Measurements from ENCODE around the gene ELF3.
"Not testable (repeated sequence)": the region's sequence is repeated elsewhere in the genome, so short reads cannot be mapped to it uniquely, and the experiment has no call there.

DNA sequence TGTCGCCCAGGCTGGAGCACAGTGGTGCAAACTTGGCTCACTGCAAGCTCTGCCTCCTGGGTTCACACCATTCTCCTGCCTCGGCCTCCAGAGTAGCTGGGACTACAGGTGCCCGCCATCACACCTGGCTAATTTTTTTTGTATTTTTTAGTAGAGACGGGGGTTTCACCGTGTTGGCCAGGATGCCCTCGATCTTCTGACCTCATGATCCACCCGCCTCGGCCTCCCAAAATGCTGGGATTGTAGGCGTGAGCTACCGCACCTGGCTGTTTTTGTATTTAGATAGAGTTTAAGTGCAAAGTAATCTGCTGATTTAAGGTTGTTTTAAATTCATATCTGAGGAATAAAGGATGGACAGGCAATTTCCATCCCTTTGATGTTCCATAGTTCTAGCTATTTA, 48.0 kb upstream of the ELF3 start:
- TF ChIP-seq, protein P1, sequence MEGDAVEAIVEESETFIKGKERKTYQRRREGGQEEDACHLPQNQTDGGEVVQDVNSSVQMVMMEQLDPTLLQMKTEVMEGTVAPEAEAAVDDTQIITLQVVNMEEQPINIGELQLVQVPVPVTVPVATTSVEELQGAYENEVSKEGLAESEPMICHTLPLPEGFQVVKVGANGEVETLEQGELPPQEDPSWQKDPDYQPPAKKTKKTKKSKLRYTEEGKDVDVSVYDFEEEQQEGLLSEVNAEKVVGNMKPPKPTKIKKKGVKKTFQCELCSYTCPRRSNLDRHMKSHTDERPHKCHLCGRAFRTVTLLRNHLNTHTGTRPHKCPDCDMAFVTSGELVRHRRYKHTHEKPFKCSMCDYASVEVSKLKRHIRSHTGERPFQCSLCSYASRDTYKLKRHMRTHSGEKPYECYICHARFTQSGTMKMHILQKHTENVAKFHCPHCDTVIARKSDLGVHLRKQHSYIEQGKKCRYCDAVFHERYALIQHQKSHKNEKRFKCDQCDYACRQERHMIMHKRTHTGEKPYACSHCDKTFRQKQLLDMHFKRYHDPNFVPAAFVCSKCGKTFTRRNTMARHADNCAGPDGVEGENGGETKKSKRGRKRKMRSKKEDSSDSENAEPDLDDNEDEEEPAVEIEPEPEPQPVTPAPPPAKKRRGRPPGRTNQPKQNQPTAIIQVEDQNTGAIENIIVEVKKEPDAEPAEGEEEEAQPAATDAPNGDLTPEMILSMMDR (IDR thresholded peaks at IDR 0.05), result not testable (repeated sequence)
- not testable (repeated sequence) for TF ChIP-seq EP300 (IDR thresholded peaks at IDR 0.05)
